CD4-positive, CD25-positive, alpha-beta regulatory T cell (primary cell): ENCODE data around the gene DAPL1. TPM values are rescaled to one million over a fixed set of nuclear protein-coding genes. Genes with fewer than 3 reads are reported as not detected.

ENCODE experiments used
- polyA plus RNA-seq, 4 donors: library from polyadenylated mRNA; unstranded; fragments of 300-500 nt; fragmentation: Illumina TruSeq; gene quantifications; one replicate each; pipeline ENCODE4 v1.2.3, GENCODE V29; 2021
- total RNA-seq: library from RNA; stranded (reverse); gene quantifications from one replicate; pipeline ENCODE4 v1.2.3, GENCODE V29; 2022

DAPL1 gene
- total and polyA plus RNA-seq, 5 donors from 2014 or later = not detected

Other genes starting within 250 kb of the DAPL1 start
- gene TANC1, start 173.3 kb downstream of the DAPL1 start, total RNA-seq = 0.07 TPM
- under 1 TPM in 1 of 4 donors, not detected in 3; 0.06 TPM for gene TANC1, start 173.3 kb downstream of the DAPL1 start, polyA plus RNA-seq